SKM-1 treated with dmso at 0.1 percent for 144 hours (cell line): ENCODE data around the gene SPARC.

Experiments used
- DNase-seq: peaks from one replicate; lab custom pipeline; 2025; ENCODE audit not compliant: unreplicated experiment; lab: John Stamatoyannopoulos, UW

The SPARC gene

DNA sequence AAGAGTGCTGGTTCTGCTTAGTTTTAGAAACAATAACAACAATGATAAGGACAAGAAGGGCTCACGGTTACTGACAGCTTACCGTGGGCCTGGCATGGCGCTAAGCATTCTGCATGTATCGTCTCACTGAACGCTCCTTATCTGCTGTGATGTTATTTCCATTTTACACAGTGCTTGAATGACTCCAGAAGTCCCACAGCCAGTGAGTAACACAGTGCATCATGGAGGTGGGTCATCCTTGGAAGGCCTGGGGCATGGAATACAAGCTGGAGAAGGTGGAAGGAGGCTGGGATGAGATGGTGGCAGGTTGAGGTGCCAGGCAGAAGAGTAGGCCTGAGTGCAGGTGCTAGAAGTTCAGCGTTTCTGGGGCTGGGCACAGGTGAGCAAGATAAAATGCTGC is 59.1 kb downstream of the SPARC start:
- DNase-seq: no peak

DNA sequence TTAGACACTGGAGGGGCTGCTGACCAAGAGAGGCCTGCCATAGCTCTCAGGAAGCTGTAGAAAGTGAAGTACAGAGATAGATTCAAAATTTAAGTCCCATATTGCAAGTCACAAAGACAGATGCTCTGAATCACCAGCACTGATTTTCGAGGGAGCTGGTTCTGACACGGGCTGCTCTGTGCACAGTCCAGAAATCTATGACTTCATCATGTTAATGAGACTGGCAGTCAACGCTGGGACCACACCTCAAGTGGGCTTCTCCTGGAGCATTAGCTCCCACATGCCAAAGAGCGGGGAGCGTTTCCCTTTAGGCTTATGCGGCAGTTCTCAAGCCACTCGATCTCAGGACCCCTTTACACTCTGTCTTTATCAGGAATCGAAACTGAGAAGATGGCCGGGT is 61.4 kb downstream of the SPARC start:
- no peak for DNase-seq

DNA sequence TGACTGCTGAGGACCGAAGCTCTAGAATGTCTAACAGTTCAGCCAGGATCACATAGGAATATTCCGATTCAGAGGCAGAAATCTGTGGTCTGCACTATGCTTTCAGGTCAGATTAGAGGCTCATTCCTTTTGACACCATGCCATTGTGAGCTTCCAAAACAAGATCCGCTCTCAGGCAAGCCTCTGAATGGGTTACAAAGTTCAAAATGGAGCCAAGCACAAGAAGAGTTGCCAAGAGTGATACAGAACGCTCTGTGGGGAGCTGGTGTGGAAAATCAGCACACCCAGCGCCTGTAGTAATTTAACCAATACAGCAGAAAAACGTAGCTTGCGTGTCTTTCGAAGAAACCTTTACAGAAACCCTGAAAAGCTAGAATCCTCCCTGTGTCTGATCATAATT is 62.2 kb downstream of the SPARC start:
- no peak for DNase-seq

DNA sequence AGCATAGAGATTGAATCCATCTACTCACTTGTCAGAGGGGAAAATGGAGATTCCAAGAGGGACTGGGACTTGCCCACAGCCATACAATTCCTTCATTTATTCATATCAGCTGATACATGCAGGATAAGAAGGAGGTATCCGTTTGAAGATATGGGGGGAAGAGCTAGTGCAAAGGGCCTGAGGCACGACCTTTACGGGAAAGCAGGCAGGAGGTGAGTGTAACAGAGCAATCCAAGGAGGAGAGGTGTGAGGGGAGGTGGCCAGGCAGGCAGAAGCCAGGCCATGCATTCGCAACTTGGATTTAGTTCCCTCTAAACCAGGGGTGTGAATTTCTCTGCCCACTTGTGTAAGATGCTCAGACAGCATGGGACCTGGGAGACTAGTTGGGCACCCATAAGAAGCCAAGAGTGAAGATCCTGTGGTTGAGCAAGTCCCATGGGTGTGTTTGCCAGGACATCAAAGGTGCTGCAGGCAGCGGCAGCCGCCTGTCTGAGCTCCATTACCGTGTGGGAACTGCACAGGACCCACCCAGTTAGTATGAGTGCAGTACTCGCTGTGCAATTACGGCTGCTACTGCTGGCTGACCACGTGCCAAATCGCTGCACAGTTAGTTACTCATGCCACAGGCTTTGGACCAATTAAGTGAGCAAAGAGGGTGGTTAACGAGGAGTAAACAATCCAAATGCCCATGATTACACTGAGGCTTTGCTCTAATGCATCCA is 64.2 kb downstream of the SPARC start:
- no peak for DNase-seq

DNA sequence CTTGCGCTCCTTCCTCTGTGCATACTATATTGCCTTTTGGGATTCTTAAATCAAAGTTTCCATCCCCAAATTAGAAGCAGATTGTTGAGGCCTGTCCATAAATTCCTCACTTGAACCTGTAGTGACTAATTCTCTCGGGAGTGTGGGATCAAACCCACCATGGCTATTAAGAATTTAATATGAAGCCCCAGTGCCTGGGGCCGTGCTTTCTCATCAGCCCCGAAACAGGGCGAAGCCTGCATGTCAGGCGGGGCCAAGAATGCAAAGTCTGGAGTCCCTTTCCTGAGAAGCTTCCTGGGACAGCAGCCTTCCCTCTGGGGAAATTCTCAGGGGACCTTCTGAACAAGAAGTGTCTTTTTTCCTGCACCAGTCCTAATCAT is 66.3 kb downstream of the SPARC start:
- no peak for DNase-seq

DNA sequence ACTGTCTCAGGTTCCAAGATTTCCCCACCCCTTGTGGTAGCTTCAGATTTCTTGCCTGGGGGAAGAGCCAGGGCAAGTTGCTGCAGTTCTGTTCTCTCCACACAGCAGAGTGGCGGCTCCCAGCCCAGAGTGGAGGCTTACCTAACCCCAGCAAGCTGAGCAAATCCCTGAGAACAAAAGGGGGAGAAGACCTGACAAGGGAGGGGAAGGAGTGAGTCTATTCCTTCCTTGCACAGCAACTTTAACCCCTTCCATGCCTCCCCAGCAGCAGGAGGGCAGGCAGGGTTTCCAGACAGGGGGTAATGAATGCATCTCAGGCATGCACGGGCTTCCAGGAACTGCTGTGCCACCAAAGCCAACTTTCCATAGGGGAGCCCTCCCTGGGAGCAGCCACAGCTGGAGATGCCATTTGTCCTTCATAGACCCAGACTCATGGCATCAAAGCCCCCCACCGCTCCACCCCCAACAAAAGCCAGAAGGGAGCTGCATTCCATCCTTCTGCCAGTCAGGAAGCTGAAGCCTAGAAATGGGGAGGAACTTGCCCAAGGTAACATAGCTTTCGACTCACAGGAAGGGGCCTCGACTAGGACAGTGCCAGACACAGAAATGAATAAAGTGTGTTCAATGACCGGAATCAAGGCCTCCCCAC is 66.8 kb downstream of the SPARC start:
- DNase-seq: no peak

DNA sequence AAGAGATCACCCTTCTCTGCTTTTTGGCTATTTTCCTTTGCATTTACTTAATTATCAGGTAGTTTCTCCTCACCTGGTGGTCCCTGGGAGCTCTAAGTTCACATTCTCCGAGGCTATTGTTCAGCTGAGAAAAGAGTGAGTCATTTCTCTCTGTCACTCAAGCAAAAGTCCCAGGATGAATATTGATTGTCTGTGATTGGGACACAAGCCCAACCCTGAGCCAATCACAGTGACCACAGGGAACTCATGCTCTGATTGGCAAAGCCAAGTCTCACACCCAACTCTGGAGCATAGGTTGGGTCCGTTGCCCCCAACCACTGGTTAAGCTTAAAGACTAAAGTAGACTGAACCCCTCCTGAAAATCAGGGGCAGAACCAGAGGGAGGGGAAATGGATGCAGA is 67.8 kb downstream of the SPARC start:
- no peak for DNase-seq

DNA sequence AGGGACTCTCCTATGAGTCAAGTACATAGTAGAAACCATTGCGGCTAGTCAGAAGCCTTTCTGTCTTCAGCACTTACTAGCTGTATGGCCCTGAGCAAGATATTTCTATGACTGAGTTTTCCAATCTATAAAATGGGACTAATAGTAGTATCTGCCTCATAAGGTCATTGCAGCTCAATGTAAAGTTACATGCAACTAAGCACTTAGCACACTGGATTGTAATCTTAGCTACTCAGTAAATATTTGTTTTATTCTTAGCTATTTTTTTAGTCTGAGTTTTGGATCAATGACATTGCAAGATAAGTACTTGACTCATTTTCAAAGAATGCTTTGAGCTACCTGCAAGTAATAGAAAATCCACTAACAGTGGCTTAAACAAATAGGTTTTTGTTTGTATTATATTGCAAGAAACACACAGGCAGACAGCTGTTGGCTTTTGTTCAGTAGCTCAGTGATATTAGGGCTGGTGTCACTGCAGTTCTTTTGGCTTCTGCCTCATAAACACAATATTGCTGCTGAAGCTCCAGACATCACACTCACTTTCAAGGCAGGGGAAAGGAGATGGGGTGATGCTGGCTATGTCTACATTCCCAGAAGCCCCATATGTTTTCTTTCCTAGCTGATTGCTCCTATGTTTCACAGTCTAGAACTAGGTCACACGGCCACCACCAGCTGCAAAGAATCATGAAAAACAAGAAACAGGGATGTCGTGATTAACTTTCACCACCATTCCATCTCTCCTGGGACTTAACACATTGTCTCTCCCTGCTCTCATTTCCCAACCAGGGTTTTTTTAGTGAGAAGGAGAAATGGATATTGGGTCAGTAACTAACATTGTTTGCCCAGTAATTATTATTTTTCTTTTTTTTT is 68.6 kb downstream of the SPARC start:
- no peak for DNase-seq

DNA sequence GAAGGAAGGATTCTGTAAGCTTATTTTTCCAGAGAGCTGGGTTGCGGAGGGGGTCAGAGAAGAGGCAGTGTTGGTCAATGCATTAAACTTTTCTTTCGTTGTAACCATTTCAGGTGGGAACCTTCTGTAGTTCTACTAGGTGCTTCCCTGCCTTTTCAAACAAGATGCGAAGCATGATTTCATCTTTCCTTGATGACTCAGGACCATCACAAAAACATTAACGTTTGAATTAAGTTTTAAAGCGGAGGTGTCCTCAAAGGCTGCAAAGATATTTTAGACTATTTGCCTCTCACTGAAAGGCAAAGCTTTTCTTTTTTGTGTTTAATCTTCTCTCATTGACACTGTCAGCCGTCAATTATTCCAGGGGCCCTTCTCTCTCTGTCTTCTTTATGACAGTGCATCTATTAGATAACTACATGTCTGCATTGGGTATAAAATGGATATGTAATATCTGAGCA is 69.3 kb downstream of the SPARC start:
- no peak for DNase-seq

DNA sequence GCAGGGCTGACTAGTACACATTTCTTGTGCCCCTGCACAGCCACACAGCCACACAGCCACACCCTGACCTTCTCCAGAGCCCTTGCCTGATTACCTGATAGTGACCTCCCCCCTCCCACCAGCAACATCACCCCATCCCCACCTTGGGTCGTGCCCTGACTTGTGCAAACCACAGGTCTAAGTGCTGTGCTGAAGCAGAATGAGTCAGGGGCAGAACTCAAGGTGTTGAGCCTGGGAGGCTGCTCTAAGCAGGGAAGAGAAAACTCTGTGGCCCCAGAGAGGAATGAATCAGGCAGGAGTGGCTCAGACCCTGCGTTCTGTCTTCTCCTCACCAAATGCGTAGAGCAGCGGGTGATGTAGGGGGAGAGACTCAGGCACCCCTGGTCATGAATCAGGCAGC is 71.3 kb downstream of the SPARC start:
- DNase-seq: no peak

DNA sequence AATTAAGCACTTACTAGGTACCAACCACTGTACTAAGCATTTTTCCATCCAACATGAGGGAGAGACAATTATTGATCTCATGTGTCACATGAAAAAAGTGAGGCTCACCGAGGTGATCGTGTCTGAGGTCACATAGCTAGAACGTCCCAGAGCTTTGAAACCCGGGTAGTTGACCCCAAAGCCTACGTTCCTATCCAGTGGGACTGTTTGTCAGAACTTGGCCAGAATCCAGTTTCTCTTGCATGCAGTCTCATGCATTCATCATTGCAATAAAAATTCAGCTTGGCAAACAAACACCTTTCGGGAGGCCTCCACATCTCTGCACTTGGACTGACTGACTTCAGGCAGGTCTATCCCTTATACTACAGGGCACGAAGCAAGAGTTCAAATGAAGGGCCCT is 72.2 kb downstream of the SPARC start:
- no peak for DNase-seq

DNA sequence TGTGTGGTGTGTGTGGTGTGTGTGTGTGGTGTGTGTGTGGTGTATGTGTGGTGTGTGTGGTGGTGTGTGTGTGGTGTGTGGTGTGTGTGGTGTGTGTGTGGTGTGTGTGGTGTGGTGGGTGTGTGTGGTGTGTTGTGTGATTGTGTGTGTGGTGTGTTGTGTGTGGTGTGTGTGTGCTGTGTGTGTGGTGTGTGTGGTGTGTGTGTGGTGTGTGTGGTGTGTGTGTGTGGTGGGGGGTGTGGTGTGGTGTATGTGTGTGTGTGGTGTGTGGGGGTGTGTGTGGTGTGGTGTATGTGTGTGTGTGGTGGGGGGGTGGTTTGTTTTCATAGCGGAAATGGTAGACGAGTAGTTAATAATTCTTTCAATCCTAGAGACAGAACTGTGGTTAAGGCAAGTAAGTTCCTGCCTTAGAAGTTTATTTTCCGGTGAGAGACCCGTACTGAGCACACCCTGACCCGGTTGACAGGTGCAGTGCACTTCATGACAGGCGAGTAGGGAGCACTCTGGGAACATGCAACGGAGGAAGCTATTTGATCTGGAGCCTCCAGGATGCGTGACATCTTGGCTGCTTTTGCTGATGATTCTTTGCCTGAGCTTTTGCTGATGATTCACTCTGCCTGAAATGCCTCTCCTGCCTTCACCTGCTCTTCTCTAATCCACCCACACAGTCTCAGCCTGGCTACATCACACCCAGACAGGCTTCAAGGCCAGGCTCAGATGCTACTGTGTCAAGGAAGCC is 73.9 kb downstream of the SPARC start:
- no peak for DNase-seq

DNA sequence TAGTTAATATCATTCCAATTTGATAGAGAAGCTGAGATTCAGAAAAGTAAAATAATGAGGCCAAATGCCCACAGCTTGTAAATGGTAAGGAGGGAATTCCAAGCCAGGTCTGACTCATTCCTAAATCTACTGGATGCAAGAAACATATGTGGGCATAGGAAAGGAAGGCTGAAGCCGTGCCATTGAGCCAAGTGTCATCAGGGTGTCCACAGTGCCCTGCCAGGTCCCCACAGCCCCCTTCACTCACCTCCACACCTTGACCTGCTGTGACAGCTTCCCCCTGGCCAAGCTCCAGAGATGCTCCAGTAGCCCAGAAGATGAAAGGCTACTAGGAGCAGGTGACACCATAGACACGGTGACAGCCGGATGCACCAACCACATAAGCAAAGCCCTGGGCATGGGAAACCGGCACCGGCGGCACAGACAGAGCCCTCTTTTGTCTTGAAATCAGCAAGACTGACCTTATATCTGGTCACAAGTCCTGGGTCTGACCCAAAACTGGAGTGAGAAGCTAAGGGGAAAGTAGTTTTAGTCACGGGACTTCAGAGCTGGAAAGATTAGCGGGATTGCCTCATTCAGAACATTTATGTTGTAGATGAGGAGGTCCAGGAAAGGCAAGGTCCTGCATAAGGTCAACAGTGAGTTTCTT is 75.5 kb downstream of the SPARC start:
- no peak for DNase-seq
